Measurements from ENCODE around the gene VDR. TPM values are rescaled to one million over a fixed set of nuclear protein-coding genes. Genes with fewer than 3 reads are reported as not detected.

Gene VDR
- total RNA-seq, 1 experiment from 2014 or later, result 9.5 TPM

DNA sequence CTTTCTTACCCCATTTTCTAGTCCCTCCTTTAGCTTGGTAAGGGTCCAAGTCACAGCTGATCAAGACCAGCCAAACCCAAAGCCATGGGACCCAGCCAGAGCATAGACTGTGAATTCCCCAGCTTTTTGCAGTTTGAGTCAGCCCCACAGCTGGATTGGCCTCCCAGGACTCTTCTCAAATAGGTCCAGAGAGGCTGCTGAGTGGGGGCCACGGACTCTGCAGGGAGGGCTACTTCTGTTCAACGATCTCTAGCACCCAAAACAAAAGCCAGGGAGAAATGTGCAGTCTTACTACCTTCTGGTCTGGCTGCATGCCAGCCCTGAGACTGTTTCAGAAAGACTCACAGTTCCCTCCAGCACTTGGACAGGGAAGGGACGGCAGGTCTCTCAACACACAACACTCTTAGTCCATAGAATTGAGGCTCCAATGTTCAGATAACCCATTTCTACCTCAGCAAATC is 1.6 kb downstream of the VDR start (continued):
- TF ChIP-seq SRF (IDR thresholded peaks at IDR 0.05; ENCODE audit: low read depth) (no peak), CEBPB (IDR thresholded peaks at IDR 0.05; ENCODE audit: low read depth) (no peak), YY1 (IDR thresholded peaks at IDR 0.05; ENCODE audit: extremely low read depth, insufficient replicate concordance, low read depth, low read length) (no peak), SP1 (IDR thresholded peaks at IDR 0.05; ENCODE audit: low read depth) (no peak), SIN3A (IDR thresholded peaks at IDR 0.05; ENCODE audit: low read depth) (no peak)
- TF ChIP-seq, protein P1, sequence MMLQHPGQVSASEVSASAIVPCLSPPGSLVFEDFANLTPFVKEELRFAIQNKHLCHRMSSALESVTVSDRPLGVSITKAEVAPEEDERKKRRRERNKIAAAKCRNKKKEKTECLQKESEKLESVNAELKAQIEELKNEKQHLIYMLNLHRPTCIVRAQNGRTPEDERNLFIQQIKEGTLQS (IDR thresholded peaks at IDR 0.05), result no peak

DNA sequence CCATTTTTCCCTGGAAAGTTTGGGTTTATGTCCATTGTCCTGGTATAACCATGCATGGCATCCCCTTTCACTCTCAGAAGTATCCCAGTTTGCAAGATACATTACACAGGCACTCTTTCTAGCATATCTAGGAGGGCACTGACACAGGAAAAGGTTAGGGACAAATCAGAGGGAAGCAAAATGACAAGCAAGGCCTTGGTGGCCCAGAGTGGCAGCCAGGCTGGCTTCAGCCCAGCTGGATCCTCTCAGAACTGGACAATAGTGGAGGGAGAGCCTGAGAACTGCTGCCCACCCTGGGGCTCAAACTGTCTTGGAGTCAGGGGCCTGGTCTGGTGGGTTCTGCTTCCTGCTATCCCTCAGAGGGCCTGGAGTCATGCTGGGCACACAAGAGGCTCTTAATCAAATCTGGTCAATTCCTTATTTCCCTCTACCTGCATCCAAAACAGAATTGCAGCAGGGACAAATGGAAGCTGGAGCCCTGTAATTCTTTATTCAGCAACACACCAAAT is 2.6 kb downstream of the VDR start:
- Histone ChIP-seq H2AFZ (ENCODE audit: low read depth, low read length, poor library complexity, severe bottlenecking) (no peak overlapping the region), H3K79me2 (ENCODE audit: insufficient read depth, low read length) (peaks cover 8% of the 10 kb centered on the region; the same call in 1 of the 2 replicates), H3K27ac (ENCODE audit: low read depth, low read length) (no peak overlapping the region), H3K9ac (ENCODE audit: low read length) (no peak overlapping the region), H3K9me2 (ENCODE audit: insufficient read depth) (no peaks in the 10 kb centered on the region), H3K4me3 (replicated peaks in 1 of 2; ENCODE audit: low read depth in 1 of 2, low read length in 2 of 2) (no peak overlapping the region), H3K4me1 (ENCODE audit: control insufficient read depth in 1 of 2, insufficient read depth in 2 of 2, low read length in 2 of 2) (peaks cover 18 to 51% of the 10 kb centered on the region in 2 experiments), H3K4me2 (ENCODE audit: low read length) (no peak overlapping the region), H3K9me3 (ENCODE audit: control insufficient read depth in 1 of 2, insufficient read depth in 1 of 2, low read depth in 1 of 2, low read length in 2 of 2) (no peaks in the 10 kb centered on the region), H3K36me3 (ENCODE audit: control insufficient read depth in 1 of 2, insufficient read depth in 2 of 2, low read length in 2 of 2) (no peaks in the 10 kb centered on the region), H3K27me3 (ENCODE audit: insufficient read depth, low read length) (no peaks in the 10 kb centered on the region), H4K20me1 (ENCODE audit: insufficient read depth) (no peaks in the 10 kb centered on the region)
- ATAC-seq, result no peak
- ChIA-PET RAD21 (ENCODE audit: low non-redundant PET in 1 of 2, low total read pairs in 2 of 2, uncharacterized antibody in 2 of 2, unreplicated experiment in 2 of 2) (no interaction called here), POLR2A (no interaction called here), CTCF (interaction anchor here (1.1 kb wide), 1 partner anchor 47 kb away, joined by 3 read pairs; no protein-coding TSS in a partner anchor)
- DNase-seq (ENCODE audit: low read depth, low spot score), result no peak
- intact Hi-C loops (cut with micrococcal nuclease), result loop anchor here (5.0 kb wide), 1 partner anchor 285 kb away; no protein-coding TSS in a partner anchor
- no peak for TF ChIP-seq TCF7L2 (IDR thresholded peaks at IDR 0.05; ENCODE audit: borderline replicate concordance, extremely low read depth, insufficient read depth, insufficient read length)
- no peak for TF ChIP-seq CEBPB (IDR thresholded peaks at IDR 0.05; ENCODE audit: low read depth)
- TF ChIP-seq, protein P2, sequence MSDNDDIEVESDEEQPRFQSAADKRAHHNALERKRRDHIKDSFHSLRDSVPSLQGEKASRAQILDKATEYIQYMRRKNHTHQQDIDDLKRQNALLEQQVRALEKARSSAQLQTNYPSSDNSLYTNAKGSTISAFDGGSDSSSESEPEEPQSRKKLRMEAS (IDR thresholded peaks at IDR 0.05), result no peak
- TF ChIP-seq CBX3 (IDR thresholded peaks at IDR 0.05; ENCODE audit: low read depth), result no peak
- TF ChIP-seq EZH2 (IDR thresholded peaks at IDR 0.05), result no peak
- no peak for TF ChIP-seq EZH2phosphoT487 (IDR thresholded peaks at IDR 0.05; ENCODE audit: borderline replicate concordance)
- BruUV-seq (replicated peaks), result no TSS peak

Measured in HCT116 (cell line).